Stimulated activated CD4-positive, alpha-beta T cell treated with anti-CD3 and anti-CD28 coated beads, Interleukin-1b, Interleukin-23, amount 100 ng/mL, for 4 hours (primary cell): ENCODE data around the gene DCN.

Experiments used
- DNase-seq, 2 donors: peaks; one replicate each; pipeline ENCODE4 v3.0.0-alpha.2; 2020; ENCODE audit warnings: low read depth in 2 of 2

The DCN gene

GRCh38 chr12:91186156-91186555, 3.5 kb upstream of the DCN start:
- DNase-seq: no peak

GRCh38 chr12:91185421-91185820, 2.8 kb upstream of the DCN start:
- no peak for DNase-seq

GRCh38 chr12:91183551-91183950, 934 bp upstream of the DCN start:
- no peak for DNase-seq

GRCh38 chr12:91180582-91181395, 1.8 kb downstream of the DCN start:
- no peak for DNase-seq

GRCh38 chr12:91179966-91180561, 2.6 kb downstream of the DCN start:
- no peak for DNase-seq

GRCh38 chr12:91179315-91179714, 3.3 kb downstream of the DCN start:
- DNase-seq: no peak

GRCh38 chr12:91178781-91179180, 3.8 kb downstream of the DCN start:
- DNase-seq: no peak

- DNase-seq: no peak
Measured at GRCh38 chr12:91178139-91178561, 4.5 kb downstream of the DCN start.

- DNase-seq: no peak
Measured at GRCh38 chr12:91177381-91177780, 5.2 kb downstream of the DCN start.

GRCh38 chr12:91176915-91177314, 5.7 kb downstream of the DCN start:
- DNase-seq: no peak

GRCh38 chr12:91176358-91176757, 6.3 kb downstream of the DCN start:
- no peak for DNase-seq

GRCh38 chr12:91173124-91173523, 9.5 kb downstream of the DCN start:
- DNase-seq: no peak

GRCh38 chr12:91172096-91172495, 10.5 kb downstream of the DCN start:
- no peak for DNase-seq

GRCh38 chr12:91171476-91171875, 11.1 kb downstream of the DCN start:
- no peak for DNase-seq

- no peak for DNase-seq
Measured at GRCh38 chr12:91163116-91163515, 19.5 kb downstream of the DCN start.

GRCh38 chr12:91161009-91161408, 21.6 kb downstream of the DCN start:
- DNase-seq: no peak

GRCh38 chr12:91155990-91156389, 26.6 kb downstream of the DCN start:
- no peak for DNase-seq

- DNase-seq: no peak
Measured at GRCh38 chr12:91154131-91154530, 28.5 kb downstream of the DCN start.

GRCh38 chr12:91144053-91144452, 38.6 kb downstream of the DCN start:
- no peak for DNase-seq

- DNase-seq: no peak
Measured at GRCh38 chr12:91143206-91143605, 39.4 kb downstream of the DCN start.

GRCh38 chr12:91142221-91142631, 40.4 kb downstream of the DCN start:
- DNase-seq: no peak

- no peak for DNase-seq
Measured at GRCh38 chr12:91140026-91140931, 42.3 kb downstream of the DCN start.
